IPS-20b (cell line): ENCODE results near the gene TLCD2.
"Not testable (repeated sequence)": the region's sequence is repeated elsewhere in the genome, so short reads cannot be mapped to it uniquely, and the experiment has no call there.

Experiments used
- H3K27ac ChIP-seq: one replicate; pipeline ENCODE4 v1.5.1; 2013; ENCODE audit warnings: low read length
- H3K27me3 ChIP-seq: 2 replicates; pipeline ENCODE4 v1.6.1; 2013; ENCODE audit warnings: mild to moderate bottlenecking, low read length, inconsistent platforms; ENCODE audit not compliant: insufficient read depth
- H3K36me3 ChIP-seq: 2 replicates; pipeline ENCODE4 v1.6.1; 2013; ENCODE audit warnings: low read depth, mild to moderate bottlenecking, inconsistent platforms, low read length, moderate library complexity; ENCODE audit not compliant: insufficient read depth
- H3K4me1 ChIP-seq: 2 replicates; pipeline ENCODE4 v1.6.1; 2013; ENCODE audit warnings: mild to moderate bottlenecking, control low read depth, inconsistent platforms, low read length, moderate library complexity; ENCODE audit not compliant: insufficient read depth
- H3K4me3 ChIP-seq: 2 replicates; pipeline ENCODE4 v1.5.1; 2013; ENCODE audit warnings: mild to moderate bottlenecking, low read length, inconsistent platforms
- H3K9ac ChIP-seq: 2 replicates; pipeline ENCODE4 v1.6.1; 2013; ENCODE audit warnings: low read depth, mild to moderate bottlenecking, inconsistent platforms, low read length, moderate library complexity
- H3K9me3 ChIP-seq: 2 replicates; pipeline ENCODE4 v1.6.1; 2013; ENCODE audit warnings: mild to moderate bottlenecking, low read depth, low read length, inconsistent platforms; ENCODE audit not compliant: insufficient read depth

The TLCD2 gene

DNA sequence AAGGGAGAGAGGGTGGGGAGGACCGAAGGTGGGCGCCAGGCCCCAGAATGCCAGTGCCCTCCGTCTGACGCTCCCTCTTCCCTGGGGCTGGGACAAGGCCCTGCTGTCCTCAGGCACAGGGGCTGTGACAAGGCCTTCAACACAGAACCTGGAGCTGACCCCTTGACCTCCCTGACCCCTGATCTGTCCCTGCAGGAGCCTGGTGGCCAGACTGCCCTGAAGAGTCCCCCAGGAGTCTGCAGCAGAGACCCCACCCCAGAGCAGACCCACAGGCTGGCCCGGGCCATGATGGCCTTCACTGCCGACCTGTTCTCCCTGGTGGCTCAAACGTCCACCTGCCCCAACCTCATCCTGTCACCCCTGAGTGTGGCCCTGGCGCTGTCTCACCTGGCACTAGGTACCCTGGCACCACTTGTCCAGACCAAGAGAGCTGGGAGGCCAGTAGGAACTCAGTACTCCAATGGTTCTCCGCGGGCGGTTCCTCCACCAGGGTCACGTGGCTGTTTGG lies 35.4 kb upstream of the TLCD2 start:
- H3K27ac ChIP-seq: no peak overlapping the region
- H3K36me3 ChIP-seq: no peaks in the 10 kb centered on the region
- H3K4me1 ChIP-seq: no peaks in the 10 kb centered on the region
- no peak overlapping the region for H3K4me3 ChIP-seq
- H3K27me3 ChIP-seq: no peaks in the 10 kb centered on the region
- H3K9me3 ChIP-seq: no peaks in the 10 kb centered on the region
- no peak overlapping the region for H3K9ac ChIP-seq

GRCh38 chr17:1744551-1745512 lies 34.7 kb upstream of the TLCD2 start:
- H3K27me3 ChIP-seq: no peaks in the 10 kb centered on the region
- no peaks in the 10 kb centered on the region for H3K4me1 ChIP-seq
- H3K27ac ChIP-seq: no peak overlapping the region
- no peaks in the 10 kb centered on the region for H3K36me3 ChIP-seq
- H3K9ac ChIP-seq: no peak overlapping the region
- H3K4me3 ChIP-seq: no peak overlapping the region
- no peaks in the 10 kb centered on the region for H3K9me3 ChIP-seq

DNA sequence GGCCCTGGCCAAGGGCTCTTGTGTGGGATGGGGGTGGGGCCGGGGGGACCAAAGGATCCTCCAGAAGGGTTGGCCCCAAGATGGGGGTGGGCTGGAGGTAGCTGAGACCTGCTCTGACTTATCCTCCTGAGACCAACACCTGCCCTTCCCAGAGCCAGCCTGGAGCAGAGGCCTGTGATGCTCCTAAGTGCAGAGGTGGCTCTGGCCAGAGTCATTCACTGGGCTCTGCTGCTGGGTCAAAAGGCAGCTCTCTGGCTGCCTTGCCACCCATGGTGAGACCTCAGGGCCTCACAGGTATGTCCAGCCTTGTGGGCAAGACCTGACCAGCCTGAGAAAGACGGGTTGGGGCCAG lies 32.9 kb upstream of the TLCD2 start:
- H3K9ac ChIP-seq: no peak overlapping the region
- H3K27me3 ChIP-seq: no peaks in the 10 kb centered on the region
- no peak overlapping the region for H3K4me3 ChIP-seq
- no peaks in the 10 kb centered on the region for H3K4me1 ChIP-seq
- H3K9me3 ChIP-seq: no peaks in the 10 kb centered on the region
- no peak overlapping the region for H3K27ac ChIP-seq
- H3K36me3 ChIP-seq: no peaks in the 10 kb centered on the region

DNA sequence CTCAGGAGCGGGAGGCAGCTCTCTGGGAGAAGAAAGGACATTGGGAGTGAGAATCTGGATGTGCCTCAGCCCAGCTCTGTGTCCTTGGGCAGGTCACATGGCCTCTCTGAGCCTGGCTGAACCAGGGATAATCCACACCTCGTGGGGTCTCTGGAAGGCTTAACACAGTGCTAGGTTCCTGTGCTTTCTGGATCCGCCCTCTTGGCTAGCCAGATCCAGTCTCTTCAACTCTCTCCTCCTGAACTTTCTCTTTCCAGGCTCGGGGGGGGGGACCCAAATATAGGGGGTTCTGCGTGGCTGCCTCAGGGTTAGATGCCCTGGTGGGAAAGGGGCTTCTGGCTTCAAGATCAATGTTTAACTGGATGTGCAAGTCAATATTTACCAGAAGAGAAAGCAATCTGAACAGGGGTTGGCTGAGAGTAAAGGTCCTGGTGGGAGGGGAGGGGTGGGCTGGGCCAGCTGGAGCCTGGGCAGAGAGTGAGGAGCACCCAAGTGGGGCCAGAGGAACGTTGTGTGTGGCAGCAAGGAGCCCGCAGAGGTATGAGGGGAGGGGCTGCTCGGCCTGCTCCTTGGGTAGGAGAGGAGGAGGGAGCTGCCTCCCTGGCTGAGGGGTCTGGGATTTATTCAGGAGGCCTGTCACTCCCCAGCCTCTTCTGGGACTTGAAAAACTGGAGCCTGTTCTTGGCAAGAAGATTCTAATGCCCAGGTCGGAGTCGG lies 32.4 kb upstream of the TLCD2 start, which contains the start of gene SERPINF2:
Gene SERPINF2 (plus strand): TSS at position 501 of the 717 bp plus-strand sequence. CDS start 2,125 bp downstream, outside the sequence.
- Histone ChIP-seq H3K4me1 (no peaks in the 10 kb centered on the region), H3K9ac (no peak within 1 kb of the TSS), H3K9me3 (no peaks in the 10 kb centered on the region), H3K36me3 (no peaks in the 10 kb centered on the region), H3K4me3 (no peak within 1 kb of the TSS), H3K27me3 (no peaks in the 10 kb centered on the region), H3K27ac (no peak within 1 kb of the TSS)

DNA sequence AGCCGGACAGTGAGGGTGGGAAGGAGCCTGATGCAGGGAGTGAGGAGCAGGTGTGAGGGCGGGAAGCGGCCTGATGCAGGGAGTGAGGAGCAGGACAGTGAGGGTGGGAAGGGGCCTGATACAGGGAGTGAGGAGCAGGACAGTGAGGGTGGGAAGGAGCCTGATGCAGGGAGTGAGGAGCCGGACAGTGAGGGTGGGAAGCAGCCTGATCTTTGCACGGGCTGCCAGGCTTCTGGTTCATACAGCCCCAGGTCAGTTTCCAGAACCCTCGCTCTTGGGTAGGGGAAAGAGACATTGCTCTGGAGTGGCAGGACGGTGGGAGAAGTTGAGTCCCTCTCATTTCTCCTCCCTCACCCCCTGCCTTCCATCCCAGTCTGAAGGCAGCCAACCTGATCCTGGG lies 31.7 kb upstream of the TLCD2 start:
- not testable (repeated sequence) for H3K9me3 ChIP-seq, H3K36me3 ChIP-seq, H3K9ac ChIP-seq, H3K4me1 ChIP-seq, H3K27me3 ChIP-seq, H3K4me3 ChIP-seq, H3K27ac ChIP-seq

DNA sequence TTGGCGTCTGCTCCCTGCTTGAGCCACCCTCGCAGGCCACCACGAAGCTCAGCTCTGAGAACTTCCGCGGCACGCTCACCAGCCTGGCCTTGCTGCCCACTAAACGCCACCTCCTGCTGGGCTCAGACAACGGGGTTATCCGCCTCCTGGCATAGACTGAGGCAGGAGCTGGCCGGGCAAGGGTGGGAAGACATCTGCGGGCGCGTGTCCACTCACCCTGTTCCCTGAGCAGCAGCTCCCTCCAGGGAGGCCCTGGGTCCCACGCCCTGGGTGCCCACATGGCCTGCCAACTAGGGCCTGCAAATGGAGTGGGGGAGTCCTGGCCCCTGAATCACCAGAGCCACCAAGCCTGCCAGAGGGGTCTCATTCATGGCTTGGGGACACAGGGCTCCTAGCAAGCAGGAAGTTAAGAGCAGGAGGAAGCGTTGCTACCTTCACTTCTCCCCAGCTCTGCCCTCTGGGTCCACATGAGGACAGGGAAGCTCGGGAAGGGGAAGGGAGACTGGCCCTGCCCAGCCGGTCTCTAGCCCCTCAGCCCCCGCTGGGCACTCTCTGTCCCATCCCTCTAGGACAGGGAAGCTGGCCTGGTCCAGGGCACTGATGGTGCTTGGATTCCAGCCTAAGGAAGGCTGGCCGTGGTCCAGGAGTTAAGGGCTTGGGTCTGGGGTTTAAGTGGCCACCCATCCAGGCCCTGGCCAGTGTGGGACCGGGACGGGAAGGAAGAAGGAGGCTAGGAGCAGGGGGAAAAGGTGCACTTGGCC lies 27.5 kb upstream of the TLCD2 start:
- H3K4me1 ChIP-seq: no peaks in the 10 kb centered on the region
- H3K36me3 ChIP-seq: no peaks in the 10 kb centered on the region
- H3K9ac ChIP-seq: no peak overlapping the region
- no peak overlapping the region for H3K4me3 ChIP-seq
- no peak overlapping the region for H3K27ac ChIP-seq
- H3K9me3 ChIP-seq: no peaks in the 10 kb centered on the region
- H3K27me3 ChIP-seq: no peaks in the 10 kb centered on the region

DNA sequence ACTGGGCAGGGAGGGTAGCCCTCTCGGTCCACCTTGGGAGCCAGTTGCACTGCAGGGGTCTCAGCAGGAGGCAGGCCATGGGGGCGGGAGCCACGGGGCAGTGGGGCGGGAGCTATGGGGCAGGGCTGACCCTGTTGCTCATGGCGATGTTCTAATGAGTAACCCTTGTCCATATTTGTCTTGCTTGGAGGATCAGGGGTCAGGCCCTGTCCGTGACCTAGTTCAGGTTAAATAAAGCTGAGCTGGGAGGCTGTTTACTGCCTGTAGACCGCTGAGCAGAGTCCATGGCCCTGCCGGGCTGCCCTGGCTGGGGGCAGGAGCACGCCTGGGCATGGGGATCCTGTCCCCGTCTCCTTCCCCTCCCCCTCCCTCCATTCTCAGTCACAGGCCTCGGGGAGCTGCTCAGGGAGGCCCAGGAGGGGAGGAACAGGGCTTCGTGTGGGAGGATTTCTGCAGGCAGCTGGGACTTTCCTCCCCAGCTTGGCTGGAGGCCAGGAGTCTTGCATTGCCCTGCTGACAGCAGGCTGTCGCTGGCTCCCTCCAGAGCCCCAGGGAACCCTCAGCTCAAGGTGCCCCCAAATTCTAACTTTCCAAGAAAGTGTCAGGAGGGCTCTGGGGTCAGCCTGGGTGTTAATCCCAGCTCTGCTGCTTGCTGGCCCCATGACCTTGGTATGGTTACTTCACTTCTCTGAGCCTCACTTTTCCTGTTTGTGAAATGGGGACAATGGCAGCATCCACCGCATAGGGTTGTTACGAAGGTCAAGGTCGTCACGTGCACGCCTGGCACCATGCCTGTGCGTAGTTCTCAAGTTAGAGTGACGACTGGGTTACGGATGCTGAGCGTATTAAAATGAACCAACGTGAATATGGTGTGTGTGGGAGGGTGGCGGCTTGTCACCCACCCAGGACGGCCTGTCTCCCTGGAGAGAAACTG lies 26.4 kb upstream of the TLCD2 start:
- Histone ChIP-seq H3K9me3 (no peaks in the 10 kb centered on the region), H3K27ac (peak overlapping the region; percentile 56), H3K4me1 (no peaks in the 10 kb centered on the region), H3K36me3 (no peaks in the 10 kb centered on the region), H3K4me3 (no peak overlapping the region), H3K9ac (no peak overlapping the region; the same call in 1 of the 2 replicates), H3K27me3 (no peaks in the 10 kb centered on the region)

DNA sequence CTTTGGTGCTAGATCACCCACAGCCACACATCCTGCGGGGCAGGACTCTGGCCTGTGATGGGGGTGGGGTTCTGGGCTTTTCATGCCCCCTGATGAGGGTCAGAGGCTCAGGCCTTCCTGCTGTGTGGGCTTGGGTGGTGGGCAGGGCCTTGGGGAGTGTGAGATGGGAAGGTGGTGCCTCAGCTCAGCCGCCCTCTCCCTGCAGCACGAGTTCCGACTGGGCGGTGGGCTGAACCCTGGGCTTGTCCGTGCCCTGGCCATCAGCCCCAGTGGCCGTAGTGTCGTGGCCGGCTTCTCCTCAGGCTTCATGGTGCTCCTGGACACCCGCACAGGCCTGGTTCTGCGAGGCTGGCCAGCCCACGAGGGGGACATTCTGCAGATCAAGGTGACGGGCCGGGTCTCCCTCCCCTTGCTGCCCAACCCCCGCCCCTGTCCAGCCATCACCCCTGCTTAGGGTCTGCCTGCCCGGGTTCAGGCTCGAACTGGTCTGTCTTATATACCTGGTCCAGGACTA lies 25.7 kb upstream of the TLCD2 start:
- H3K4me3 ChIP-seq: no peak overlapping the region

GRCh38 chr17:1735418-1735817 lies 25.2 kb upstream of the TLCD2 start:
- no peak overlapping the region for H3K4me3 ChIP-seq
- no peak overlapping the region for H3K9ac ChIP-seq
- no peak overlapping the region for H3K27ac ChIP-seq
- H3K27me3 ChIP-seq: no peaks in the 10 kb centered on the region
- no peaks in the 10 kb centered on the region for H3K4me1 ChIP-seq
- H3K9me3 ChIP-seq: no peaks in the 10 kb centered on the region
- H3K36me3 ChIP-seq: no peaks in the 10 kb centered on the region

More for the DNA sequence above, 25.7 kb upstream of the TLCD2 start:
- Histone ChIP-seq H3K9ac (no peak overlapping the region), H3K4me1 (no peaks in the 10 kb centered on the region), H3K36me3 (no peaks in the 10 kb centered on the region), H3K27me3 (no peaks in the 10 kb centered on the region), H3K9me3 (no peaks in the 10 kb centered on the region), H3K27ac (peak overlapping the region; percentile 56)

DNA sequence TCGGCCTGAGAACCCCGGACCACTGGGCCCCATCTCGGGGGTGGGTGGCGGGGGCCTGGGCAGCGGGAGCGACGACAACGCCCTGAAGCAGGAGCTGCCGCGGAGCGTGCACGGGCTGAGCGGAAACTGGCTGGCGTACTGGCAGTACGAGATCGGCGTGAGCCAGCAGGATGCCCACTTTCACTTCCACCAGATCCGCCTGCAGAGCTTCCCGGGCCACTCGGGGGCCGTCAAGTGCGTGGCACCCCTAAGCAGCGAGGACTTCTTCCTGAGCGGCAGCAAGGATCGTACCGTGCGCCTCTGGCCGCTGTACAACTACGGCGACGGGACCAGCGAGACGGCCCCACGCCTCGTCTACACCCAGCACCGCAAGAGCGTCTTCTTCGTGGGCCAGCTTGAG lies 23.6 kb upstream of the TLCD2 start:
- H3K9me3 ChIP-seq: no peaks in the 10 kb centered on the region
- H3K9ac ChIP-seq: no peak overlapping the region
- H3K36me3 ChIP-seq: no peaks in the 10 kb centered on the region
- no peaks in the 10 kb centered on the region for H3K4me1 ChIP-seq
- H3K27me3 ChIP-seq: no peaks in the 10 kb centered on the region
- H3K27ac ChIP-seq: no peak overlapping the region
- H3K4me3 ChIP-seq: no peak overlapping the region
